NCI-H2196 (cell line): Measurements from ENCODE around the gene PPM1F.

Experiments used
- DNase-seq: peaks from one replicate; lab custom pipeline; 2025; ENCODE audit not compliant: unreplicated experiment; lab: John Stamatoyannopoulos, UW

Gene PPM1F

DNA sequence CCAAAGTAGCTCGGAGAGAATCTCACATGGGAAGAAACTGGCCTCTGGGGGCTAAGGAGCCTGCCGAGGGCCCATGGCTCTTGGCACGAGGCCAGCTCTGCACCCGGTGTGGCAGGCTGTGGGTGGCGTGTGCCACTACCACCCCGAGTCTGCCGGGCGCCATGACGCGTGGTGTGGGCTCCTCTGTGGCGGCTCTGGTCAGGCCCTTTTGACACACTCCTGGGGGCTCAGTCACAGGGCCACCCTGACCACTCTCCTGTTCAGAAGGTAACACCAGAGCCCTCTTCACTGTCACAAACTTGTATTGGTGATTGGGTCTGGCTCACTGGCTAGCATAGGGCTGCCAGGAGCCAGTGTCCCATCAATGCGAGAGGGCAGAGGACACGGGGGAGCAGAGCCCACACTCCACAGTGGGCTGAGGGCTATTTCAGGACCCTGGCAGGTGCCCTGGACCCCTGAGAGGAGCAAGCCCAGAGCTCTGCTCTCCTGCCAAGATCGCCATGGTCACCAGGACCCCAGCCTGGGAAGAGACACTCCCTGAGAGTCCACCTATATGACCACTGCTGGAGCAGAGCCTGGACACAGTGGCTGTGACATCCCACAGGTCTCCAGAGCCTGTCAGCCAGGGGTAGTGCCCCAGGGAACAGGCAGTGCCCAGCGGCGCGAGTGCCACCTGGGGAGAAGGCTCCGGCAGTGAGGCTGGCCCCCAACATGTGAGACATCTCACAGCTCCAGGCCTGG is 8.6 kb upstream of the PPM1F start:
- no peak for DNase-seq

DNA sequence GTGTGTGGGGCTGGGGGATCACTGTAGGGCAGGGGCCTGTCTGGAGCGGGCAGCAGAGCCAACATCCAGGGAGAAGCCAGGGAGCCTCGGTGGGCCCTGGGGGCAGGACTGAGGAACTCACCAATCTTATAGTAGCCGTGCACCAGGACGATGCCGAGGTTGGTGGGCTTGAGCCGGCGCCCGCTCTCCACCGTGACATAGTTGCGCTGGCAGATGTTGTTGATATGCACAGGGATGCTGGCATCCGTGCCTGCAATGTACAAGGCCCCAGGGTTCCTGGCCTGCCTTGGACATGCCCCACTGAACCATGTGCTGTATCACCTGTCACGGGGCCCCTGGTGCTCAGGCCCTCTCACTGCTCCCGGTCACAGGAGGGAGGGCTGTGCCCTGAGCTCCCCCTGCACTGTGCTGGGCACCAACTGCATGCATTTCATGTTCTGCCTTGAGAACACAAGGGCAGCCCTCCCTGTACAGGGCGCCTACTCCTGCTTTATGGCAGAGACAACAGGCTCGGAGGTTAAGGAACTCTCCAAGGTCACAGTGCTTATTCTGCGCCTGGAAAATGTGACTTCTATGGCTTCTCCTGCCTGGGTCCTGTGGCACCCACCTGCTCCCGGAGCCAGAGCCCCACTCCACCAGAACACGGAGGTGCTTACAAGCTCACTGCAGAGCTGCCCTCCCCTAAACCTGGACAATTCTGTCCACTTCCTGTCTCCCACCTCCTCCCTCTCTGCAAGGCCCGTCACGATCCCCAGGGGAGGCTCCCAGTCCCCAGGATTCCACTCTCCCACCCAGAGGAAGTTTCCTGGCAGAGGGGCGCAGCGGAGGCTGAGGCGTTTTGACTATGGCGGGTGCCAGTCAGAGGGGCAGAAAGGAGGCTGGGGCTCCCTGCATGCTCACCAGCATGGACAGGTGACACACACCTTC is 7.8 kb upstream of the PPM1F start:
- no peak for DNase-seq

GRCh38 chr22:21959274-21960074 is 6.8 kb upstream of the PPM1F start:
- no peak for DNase-seq

GRCh38 chr22:21958360-21959273 is 6.0 kb upstream of the PPM1F start:
- no peak for DNase-seq

DNA sequence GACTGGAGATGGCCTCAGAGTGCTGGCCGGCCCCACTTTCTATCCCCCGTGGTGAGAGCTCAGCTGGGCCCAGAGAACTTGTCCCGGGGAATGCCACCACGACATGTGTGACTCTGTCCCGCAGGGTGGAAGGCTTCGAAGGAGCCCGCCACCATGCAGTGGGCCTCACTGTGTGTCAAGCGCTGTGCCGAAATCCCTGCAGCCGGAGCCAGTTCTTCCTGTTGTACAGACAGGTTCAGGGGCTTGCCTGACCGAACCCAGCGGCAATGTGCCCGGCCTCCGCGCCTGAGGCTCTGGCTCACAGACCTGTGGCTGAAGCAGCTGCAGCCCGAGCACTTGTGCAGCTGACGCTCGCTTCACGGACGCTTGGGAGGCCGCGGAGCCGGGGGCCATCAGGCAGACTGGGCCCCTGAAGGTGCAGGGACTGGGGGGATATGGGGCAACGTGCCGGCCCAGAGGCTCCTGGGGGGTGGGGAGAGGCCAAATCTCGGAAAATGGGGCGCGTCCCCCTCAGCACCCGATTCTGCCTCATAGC is 650 bp downstream of the PPM1F start:
- DNase-seq = no peak

- DNase-seq = no peak
Measured at GRCh38 chr22:21951062-21951461, 1.6 kb downstream of the PPM1F start.

- DNase-seq = no peak
Measured at GRCh38 chr22:21949948-21950347, 2.7 kb downstream of the PPM1F start.

- DNase-seq = no peak
Measured at GRCh38 chr22:21949569-21949918, 3.1 kb downstream of the PPM1F start.

GRCh38 chr22:21948824-21949568 is 3.7 kb downstream of the PPM1F start:
- DNase-seq = no peak

DNA sequence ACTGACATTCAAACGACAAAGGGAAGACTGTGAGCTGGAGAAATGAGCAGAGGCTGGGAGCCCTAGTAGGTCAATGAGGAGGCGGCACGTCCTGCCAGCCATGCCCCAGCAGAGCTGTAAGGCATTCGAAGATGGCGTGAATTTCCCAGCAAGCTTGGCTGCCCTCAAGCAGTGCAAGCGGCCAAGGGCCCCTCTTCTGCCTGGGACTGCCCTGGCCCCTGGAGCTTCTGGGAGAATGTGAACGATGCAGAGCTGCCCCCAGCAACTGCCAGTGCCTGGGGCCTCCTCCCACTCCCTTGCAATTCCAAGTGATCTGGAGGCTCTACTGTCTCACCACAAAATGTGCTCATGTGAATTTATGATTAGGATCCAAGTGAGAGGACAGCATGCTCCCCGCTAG is 4.3 kb downstream of the PPM1F start:
- DNase-seq = no peak

- no peak for DNase-seq
Measured at GRCh38 chr22:21947040-21948014, 5.3 kb downstream of the PPM1F start.

DNA sequence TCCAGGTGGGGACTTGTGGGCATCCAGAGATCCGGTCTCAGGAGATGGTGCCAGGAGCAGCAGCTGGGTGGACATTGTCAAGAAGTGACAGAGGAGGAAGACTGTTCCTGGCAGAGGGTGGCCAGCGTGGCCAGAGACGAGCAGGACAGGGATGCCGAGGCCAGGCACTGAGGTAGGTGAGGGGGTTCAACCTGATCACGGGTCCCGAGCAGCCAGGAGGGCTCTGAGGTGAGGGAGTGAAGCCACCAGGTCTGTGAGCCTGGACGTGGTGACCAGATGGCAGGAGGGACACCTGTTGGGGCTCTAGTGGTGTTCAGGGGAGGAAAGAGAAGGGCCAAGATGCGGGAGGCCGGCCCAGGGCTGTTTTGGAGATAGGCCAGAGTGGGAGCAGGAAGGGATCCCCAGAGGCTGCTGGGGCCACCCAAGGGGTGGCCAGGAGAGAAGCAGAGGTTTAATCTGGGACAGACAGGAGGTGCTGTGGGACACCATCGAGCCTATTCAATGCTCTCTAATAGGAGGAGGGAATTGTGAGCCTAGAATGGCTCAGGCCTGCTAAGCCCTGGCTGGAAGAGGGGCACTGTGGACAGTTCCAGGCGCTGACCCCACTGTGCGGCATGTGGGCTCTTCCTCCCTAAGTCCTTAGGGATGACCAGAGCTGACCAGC is 6.3 kb downstream of the PPM1F start:
- no peak for DNase-seq

GRCh38 chr22:21945453-21946261 is 7.0 kb downstream of the PPM1F start:
- no peak for DNase-seq

GRCh38 chr22:21944871-21945270 is 7.8 kb downstream of the PPM1F start:
- DNase-seq = no peak

DNA sequence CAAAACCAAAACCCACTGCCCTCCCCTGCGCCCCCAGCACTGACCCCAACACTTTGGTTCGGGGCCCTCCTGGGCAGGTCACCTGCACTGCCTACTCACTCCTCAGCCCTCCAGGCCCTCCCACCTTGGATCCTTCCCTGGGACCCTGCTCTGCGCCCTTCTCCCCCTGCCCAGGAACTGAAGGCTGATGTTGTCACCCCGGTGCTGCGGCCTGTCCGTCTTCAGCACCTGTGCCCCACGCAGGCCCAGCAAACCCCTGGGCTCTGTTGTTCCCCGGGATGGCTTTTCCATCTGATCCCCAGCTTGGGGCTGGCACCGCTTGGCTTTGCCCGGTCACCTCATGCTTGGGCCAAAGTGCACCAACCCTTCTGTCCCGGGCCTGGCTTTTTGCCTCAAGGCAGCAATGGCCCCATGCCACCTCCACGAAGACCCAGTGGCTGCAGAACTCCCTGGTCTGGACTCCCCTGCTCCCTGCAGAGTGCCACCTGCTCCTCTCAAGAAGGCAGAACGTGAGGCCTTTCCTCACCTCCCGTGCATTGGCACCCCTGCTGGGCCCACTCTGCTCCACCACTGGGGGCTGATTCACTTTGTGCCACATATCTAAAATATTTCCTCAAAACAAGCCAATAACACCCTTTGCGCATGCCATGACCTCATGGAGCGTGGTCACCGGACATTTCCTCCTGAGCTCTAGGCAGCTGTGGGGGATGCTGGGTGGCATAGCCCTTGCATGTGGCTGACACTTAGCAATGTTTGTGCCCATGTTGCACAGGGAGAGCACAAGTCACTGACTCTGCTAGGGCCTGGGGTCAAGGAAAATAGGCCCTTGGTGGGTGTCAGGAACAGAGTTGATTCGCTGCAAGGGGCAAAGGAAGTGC is 8.8 kb downstream of the PPM1F start:
- DNase-seq = no peak
